C4-2B (cell line): ENCODE results near the gene ZNF695.

ENCODE experiments used
- H3K27ac ChIP-seq: fragments of 450-650 bp; 2 replicates; pipeline ENCODE4 v1.5.1; 2017
- ZFX ChIP-seq: fragments of 450-650 bp; IDR thresholded peaks from 2 replicates; pipeline ENCODE4 v1.6.1; 2017
- TF ChIP-seq, protein P1 (sequence below): fragments of 450-650 bp; conservative IDR thresholded peaks from 2 replicates; pipeline ENCODE4 v1.5.1; 2017; ENCODE audit warnings: mild to moderate bottlenecking

ZNF695 gene

DNA sequence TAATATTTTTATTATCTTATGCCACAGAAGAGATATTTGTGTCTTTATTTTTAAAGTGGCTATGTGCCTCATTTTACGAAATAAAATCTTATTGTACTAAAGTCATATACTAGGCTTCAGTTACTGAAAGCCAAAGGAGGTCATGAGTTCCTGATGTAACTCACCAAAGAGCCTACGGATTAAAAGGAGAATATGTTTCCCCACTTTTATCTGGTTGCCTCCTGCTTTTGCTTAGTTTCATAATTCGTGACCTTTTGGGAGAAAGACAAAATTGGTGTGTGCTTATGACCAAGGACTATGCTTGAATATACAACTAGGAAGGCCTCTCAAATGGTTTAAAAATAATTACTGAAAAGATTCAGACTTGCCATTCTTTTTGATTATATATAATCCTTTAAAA is 57.9 kb downstream of the ZNF695 start:
- TF ChIP-seq, protein P1, sequence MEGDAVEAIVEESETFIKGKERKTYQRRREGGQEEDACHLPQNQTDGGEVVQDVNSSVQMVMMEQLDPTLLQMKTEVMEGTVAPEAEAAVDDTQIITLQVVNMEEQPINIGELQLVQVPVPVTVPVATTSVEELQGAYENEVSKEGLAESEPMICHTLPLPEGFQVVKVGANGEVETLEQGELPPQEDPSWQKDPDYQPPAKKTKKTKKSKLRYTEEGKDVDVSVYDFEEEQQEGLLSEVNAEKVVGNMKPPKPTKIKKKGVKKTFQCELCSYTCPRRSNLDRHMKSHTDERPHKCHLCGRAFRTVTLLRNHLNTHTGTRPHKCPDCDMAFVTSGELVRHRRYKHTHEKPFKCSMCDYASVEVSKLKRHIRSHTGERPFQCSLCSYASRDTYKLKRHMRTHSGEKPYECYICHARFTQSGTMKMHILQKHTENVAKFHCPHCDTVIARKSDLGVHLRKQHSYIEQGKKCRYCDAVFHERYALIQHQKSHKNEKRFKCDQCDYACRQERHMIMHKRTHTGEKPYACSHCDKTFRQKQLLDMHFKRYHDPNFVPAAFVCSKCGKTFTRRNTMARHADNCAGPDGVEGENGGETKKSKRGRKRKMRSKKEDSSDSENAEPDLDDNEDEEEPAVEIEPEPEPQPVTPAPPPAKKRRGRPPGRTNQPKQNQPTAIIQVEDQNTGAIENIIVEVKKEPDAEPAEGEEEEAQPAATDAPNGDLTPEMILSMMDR = no peak
- TF ChIP-seq ZFX = no peak
- no peak overlapping the region for H3K27ac ChIP-seq

DNA sequence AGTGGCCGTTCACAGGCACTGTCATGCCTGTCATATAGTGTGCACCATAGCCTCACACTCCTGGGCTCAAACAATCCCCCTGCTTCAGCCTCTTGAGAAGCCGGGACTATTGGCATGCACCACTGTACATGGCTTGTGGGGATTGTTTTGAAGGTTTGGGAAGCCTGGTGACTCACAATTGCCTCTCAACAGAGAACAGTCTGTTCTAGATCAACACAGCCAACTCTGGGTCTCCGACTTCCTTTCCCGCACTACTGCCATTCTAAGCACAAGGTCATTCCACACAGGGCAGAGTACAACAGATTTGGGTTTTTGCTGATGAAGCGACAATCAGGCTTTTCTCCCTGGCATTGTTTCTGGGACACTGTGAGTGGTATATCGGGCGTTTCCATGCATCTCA is 60.6 kb downstream of the ZNF695 start:
- H3K27ac ChIP-seq = no peak overlapping the region
- TF ChIP-seq, protein P1 = no peak
- no peak for TF ChIP-seq ZFX

DNA sequence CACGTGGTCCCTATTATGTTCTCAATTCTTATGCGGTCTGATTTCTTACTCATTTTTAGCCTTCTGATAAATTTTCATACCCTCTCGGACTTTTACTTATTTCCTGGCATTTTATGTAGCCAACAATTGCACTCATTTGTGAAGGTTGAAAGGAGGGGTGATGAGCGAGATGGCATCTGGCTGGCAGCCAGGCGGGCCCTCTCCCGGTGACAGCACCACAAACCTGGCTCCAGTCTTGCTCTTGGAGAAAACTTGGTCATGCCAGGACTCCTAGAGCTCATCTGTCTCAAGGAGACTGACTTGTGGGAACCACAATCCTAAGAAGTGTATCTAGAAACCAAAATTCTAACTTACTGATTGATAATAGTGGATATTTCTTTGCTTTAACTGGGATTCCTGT is 61.5 kb downstream of the ZNF695 start:
- no peak for TF ChIP-seq ZFX
- TF ChIP-seq, protein P1 = no peak
- no peak overlapping the region for H3K27ac ChIP-seq
